Left lung (tissue), 10 donors: ENCODE results near the gene RENBP. TPM values are rescaled to one million over a fixed set of nuclear protein-coding genes. Genes with fewer than 3 reads are reported as not detected.

Source experiments
- ATAC-seq: fragments of 200-7000 bp; cut with Tn5 transposase; one replicate; pipeline ENCODE4 v1.9.1; 2020; ENCODE audit warnings: moderate library complexity
- DNase-seq, 4 donors: peaks; one replicate each; pipeline ENCODE4 v3.0.0-alpha.2; 2013 to 2020
- H3K27ac ChIP-seq, 2 donors: fragments of 200-600 bp; sonication (generic) in 1 of 2; one replicate each; pipeline versions ENCODE4 v1.5.0 to v1.8.0; 2020 to 2021
- H3K27me3 ChIP-seq, 2 donors: fragments of 200-600 bp; sonication (generic) in 1 of 2; one replicate each; pipeline versions ENCODE4 v1.5.0 to v1.8.0; 2020 to 2021
- H3K36me3 ChIP-seq, 2 donors: fragments of 200-600 bp; sonication (generic) in 1 of 2; one replicate each; pipeline versions ENCODE4 v1.5.0 to v1.8.0; 2020 to 2021
- H3K4me1 ChIP-seq, 2 donors: fragments of 200-600 bp; one replicate each; pipeline ENCODE4 v1.8.0; 2021
- H3K4me3 ChIP-seq, 2 donors: fragments of 200-600 bp; sonication (generic) in 1 of 2; one replicate each; pipeline versions ENCODE4 v1.5.0 to v1.8.0; 2020 to 2021; ENCODE audit warnings: mild to moderate bottlenecking in 1 of 2
- H3K9me3 ChIP-seq, 2 donors: fragments of 200-600 bp; sonication (generic) in 1 of 2; one replicate each; pipeline versions ENCODE4 v1.5.0 to v1.8.0; 2020 to 2021
- intact Hi-C, 2 donors: fragments of 100-400 bp; cut with DNase I; formaldehyde crosslinking; loops; one replicate each; pipeline versions ENCODE4 v1.11.2 to v1.14.2; 2022
- polyA plus RNA-seq, 6 donors: library from polyadenylated mRNA; unstranded; fragments of 120-200 nt; gene quantifications; one replicate each; pipeline ENCODE4 v1.2.1, GENCODE V29; 2013; ENCODE audit not compliant: insufficient read length in 6 of 6
- total RNA-seq, 2 donors: library from RNA; stranded (reverse); fragmentation: NEBNext Ultra II Directional; extraction: Animal tissue kit (Norgen Biotek cat#: 25700); gene quantifications; one replicate each; pipeline ENCODE4 v1.2.1, GENCODE V29; 2021
- TF ChIP-seq, protein P1 (sequence below), 2 donors: fragments of 200-600 bp; sonication (generic) in 1 of 2; IDR thresholded peaks; one replicate each; pipeline versions ENCODE4 v1.5.0 to v1.8.0; 2021; ENCODE audit warnings: antibody characterized with exemption in 2 of 2
- donor health status: DM: no; HTN: yes; CAD: no.
- donor health status: DM: no; HTN: no; CAD: no.

RENBP gene
- total and polyA plus RNA-seq, 8 donors: 5.2 to 62.1 (median 6.7) TPM

DNA sequence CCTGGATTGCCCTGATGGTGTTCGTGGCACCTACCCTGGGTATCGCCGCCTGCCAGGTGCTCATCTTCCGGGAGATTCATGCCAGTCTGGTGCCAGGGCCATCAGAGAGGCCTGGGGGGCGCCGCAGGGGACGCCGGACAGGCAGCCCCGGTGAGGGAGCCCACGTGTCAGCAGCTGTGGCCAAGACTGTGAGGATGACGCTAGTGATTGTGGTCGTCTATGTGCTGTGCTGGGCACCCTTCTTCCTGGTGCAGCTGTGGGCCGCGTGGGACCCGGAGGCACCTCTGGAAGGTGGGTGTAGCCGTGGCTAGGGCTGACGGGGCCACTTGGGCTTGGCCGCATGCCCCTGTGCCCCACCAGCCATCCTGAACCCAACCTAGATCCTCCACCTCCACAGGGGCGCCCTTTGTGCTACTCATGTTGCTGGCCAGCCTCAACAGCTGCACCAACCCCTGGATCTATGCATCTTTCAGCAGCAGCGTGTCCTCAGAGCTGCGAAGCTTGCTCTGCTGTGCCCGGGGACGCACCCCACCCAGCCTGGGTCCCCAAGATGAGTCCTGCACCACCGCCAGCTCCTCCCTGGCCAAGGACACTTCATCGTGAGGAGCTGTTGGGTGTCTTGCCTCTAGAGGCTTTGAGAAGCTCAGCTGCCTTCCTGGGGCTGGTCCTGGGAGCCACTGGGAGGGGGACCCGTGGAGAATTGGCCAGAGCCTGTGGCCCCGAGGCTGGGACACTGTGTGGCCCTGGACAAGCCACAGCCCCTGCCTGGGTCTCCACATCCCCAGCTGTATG is 38.1 kb downstream of the RENBP start:
- H3K9me3 ChIP-seq: no peaks in the 10 kb centered on the region
- no peak overlapping the region for H3K27ac ChIP-seq
- H3K36me3 ChIP-seq: peaks cover 0 to 41% of the 10 kb centered on the region in 2 donors
- no peaks in the 10 kb centered on the region for H3K27me3 ChIP-seq
- peaks cover 0 to 23% of the 10 kb centered on the region in 2 donors for H3K4me1 ChIP-seq
- peak in 1 of 4 donors; percentile 8 for DNase-seq
- H3K4me3 ChIP-seq: no peak overlapping the region
- intact Hi-C loops: no loop called here
- TF ChIP-seq, protein P1, sequence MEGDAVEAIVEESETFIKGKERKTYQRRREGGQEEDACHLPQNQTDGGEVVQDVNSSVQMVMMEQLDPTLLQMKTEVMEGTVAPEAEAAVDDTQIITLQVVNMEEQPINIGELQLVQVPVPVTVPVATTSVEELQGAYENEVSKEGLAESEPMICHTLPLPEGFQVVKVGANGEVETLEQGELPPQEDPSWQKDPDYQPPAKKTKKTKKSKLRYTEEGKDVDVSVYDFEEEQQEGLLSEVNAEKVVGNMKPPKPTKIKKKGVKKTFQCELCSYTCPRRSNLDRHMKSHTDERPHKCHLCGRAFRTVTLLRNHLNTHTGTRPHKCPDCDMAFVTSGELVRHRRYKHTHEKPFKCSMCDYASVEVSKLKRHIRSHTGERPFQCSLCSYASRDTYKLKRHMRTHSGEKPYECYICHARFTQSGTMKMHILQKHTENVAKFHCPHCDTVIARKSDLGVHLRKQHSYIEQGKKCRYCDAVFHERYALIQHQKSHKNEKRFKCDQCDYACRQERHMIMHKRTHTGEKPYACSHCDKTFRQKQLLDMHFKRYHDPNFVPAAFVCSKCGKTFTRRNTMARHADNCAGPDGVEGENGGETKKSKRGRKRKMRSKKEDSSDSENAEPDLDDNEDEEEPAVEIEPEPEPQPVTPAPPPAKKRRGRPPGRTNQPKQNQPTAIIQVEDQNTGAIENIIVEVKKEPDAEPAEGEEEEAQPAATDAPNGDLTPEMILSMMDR (IDR thresholded peaks at IDR 0.05): no peak
- no peak for ATAC-seq

DNA sequence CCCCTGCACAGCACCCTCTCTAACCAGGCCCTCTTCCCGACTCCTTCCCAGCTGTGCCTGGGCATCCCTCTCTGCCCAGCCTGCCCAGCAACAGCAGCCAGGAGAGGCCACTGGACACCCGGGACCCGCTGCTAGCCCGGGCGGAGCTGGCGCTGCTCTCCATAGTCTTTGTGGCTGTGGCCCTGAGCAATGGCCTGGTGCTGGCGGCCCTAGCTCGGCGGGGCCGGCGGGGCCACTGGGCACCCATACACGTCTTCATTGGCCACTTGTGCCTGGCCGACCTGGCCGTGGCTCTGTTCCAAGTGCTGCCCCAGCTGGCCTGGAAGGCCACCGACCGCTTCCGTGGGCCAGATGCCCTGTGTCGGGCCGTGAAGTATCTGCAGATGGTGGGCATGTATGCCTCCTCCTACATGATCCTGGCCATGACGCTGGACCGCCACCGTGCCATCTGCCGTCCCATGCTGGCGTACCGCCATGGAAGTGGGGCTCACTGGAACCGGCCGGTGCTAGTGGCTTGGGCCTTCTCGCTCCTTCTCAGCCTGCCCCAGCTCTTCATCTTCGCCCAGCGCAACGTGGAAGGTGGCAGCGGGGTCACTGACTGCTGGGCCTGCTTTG is 38.9 kb downstream of the RENBP start:
- no peaks in the 10 kb centered on the region for H3K27me3 ChIP-seq
- intact Hi-C loops: no loop called here
- H3K4me3 ChIP-seq: no peak overlapping the region
- H3K9me3 ChIP-seq: no peaks in the 10 kb centered on the region
- H3K4me1 ChIP-seq: peaks cover 0 to 29% of the 10 kb centered on the region in 2 donors
- TF ChIP-seq, protein P1 (IDR thresholded peaks at IDR 0.05): no peak
- DNase-seq: peak in 1 of 4 donors; percentile 59
- no peak overlapping the region for H3K27ac ChIP-seq
- H3K36me3 ChIP-seq: peaks cover 0 to 37% of the 10 kb centered on the region in 2 donors
- no peak for ATAC-seq

DNA sequence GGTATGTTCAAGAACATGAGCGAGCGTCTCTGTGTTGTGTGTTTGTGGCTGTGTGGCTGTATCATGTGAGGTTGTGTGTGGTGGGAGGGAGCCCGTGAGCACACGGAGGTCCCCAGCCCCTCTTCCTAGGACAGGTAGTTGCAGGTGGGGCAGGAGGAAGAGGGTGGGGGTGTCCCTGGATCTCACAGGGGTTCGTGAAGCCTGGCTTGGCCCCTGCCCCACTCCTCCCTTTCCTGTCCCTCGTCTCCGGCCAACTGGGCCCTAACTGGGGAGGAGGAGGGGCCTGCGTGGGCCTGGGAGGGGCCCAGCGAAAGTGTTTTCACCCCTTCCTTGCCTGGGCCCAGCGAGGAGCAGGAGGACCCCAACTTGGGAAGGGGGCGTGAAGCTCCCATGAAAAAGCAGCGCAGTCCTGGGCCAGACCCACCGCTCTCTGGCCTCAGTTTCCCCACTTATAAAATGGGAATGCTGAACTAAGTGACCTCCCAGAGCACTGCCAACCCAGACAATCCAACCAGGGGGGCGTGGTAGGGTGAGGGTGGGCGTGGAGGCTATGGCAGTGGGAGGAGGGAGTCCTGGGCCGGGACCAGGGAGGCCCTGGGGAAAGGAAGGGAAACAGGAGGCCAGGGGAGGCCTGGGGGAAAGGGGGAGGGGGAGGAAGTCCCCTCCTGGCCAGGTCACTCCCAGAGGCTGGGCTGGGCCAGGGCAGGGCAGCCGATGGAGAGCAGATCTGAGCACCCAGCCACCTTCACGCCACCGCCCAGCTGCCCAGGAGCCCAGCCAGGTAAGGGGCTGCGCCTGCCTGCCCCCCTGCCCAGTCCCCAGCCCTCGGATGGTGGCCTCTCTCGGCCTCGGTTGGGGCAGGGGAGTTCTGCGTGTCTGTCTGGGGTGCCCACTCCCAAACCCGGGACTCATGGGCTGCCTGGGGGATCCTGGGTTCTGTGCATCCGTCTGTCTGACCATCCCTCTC is 40.2 kb downstream of the RENBP start, which contains the start of gene AVPR2:
Gene AVPR2 (plus strand): TSS at position 683 of the 967 bp plus-strand sequence. CDS start 473 bp downstream, outside the sequence.
- intact Hi-C loops: no loop called here
- no peaks in the 10 kb centered on the region for H3K27me3 ChIP-seq
- H3K4me3 ChIP-seq: no peak within 1 kb of the TSS
- H3K4me1 ChIP-seq: peaks cover 0 to 32% of the 10 kb centered on the region in 2 donors
- H3K27ac ChIP-seq: peak within 1 kb of the TSS in 1 of 2 donors; percentile 37
- ATAC-seq: no peak
- no peak for DNase-seq
- TF ChIP-seq, protein P1 (IDR thresholded peaks at IDR 0.05): no peak
- peaks cover 0 to 24% of the 10 kb centered on the region in 2 donors for H3K36me3 ChIP-seq
- H3K9me3 ChIP-seq: no peaks in the 10 kb centered on the region

DNA sequence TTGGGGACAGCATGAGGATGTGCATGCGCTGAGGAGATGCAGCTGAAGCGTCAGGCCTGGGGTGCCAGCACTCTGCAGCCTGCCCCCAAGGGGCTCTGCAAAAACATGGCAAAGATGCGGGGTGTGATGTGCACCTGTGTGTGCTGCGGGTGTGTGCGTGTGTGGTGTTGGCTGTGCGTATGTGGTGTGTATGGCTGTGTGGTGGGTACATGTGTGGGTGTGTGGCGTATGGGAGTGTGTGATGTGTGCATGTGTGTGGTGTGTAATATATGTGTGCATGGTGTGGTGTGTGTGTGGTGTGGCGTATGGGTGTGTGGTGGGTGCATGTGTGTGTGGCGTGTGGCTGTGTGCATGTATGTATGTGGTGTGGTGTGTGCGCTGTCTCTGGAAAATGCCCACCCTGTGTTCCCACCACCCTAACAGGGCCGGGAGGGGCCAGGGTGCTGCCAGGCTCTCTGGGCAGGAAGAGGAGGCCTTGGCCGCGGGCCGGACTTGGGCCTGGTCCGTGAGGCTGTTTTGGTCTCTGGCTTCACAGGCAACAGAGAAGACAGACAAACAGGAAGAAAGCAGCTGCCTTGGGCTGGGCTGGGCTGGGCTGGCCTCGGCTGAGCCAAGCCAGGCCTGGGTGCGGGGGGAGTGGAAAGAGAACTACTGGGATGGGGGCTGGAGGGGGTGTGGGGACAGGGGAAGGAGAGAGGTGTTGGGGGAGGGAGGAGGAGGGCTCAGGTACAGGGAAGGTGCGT is 41.0 kb downstream of the RENBP start:
- H3K9me3 ChIP-seq: no peaks in the 10 kb centered on the region
- peak; percentile 33 for ATAC-seq
- no peak overlapping the region for H3K4me3 ChIP-seq
- TF ChIP-seq, protein P1 (IDR thresholded peaks at IDR 0.05): no peak
- peaks cover 0 to 32% of the 10 kb centered on the region in 2 donors for H3K4me1 ChIP-seq
- intact Hi-C loops: no loop called here
- peak in 1 of 4 donors; percentile 71 for DNase-seq
- peaks cover 0 to 15% of the 10 kb centered on the region in 2 donors for H3K36me3 ChIP-seq
- H3K27ac ChIP-seq: peak overlapping the region in 1 of 2 donors; percentile 37
- H3K27me3 ChIP-seq: no peaks in the 10 kb centered on the region
